ENCODE results near the gene ASIC4. TPM values are rescaled to one million over a fixed set of nuclear protein-coding genes. Genes with fewer than 3 reads are reported as not detected.

ASIC4 gene
- total RNA-seq, 1 experiment from 2014 or later = 2.1 TPM

GRCh38 chr2:219560037-219560892 is 46.0 kb downstream of the ASIC4 start:
- BruUV-seq (replicated peaks) = no TSS peak
- H3K27ac ChIP-seq (ENCODE audit: low read depth, low read length) = no peak overlapping the region
- intact Hi-C loops (cut with micrococcal nuclease) = no loop called here
- ChIA-PET RAD21 (ENCODE audit: low non-redundant PET in 1 of 2, low total read pairs in 2 of 2, uncharacterized antibody in 2 of 2, unreplicated experiment in 2 of 2) (no interaction called here), CTCF (interaction anchor here (0.6 to 2.6 kb wide), 12 partner anchors 9 to 1250 kb away, joined by 3 to 16 read pairs (median 4); partner anchors contain the start of genes INHA, OBSL1 and STK11IP), POLR2A (interaction anchor here (1.6 kb wide), 1 partner anchor 17 kb away, joined by 4 read pairs; the partner anchor contains the start of genes CHPF and TMEM198)
- no peaks in the 10 kb centered on the region for H3K9me2 ChIP-seq (ENCODE audit: insufficient read depth)
- H2AFZ ChIP-seq (ENCODE audit: low read depth, low read length, poor library complexity, severe bottlenecking) = no peak overlapping the region
- ATAC-seq (peak; percentile 70), DNase-seq (ENCODE audit: low read depth, low spot score) (no peak)
- H3K9ac ChIP-seq (ENCODE audit: low read length) = no peak overlapping the region
- no peaks in the 10 kb centered on the region for H3K36me3 ChIP-seq (ENCODE audit: control insufficient read depth in 1 of 2, insufficient read depth in 2 of 2, low read length in 2 of 2)
- no peaks in the 10 kb centered on the region for H3K9me3 ChIP-seq (ENCODE audit: control insufficient read depth in 1 of 2, insufficient read depth in 1 of 2, low read depth in 1 of 2, low read length in 2 of 2)
- peaks cover 0 to 4% of the 10 kb centered on the region in 2 experiments; a peak in 1 of 4 replicates for H3K4me1 ChIP-seq (ENCODE audit: control insufficient read depth in 1 of 2, insufficient read depth in 2 of 2, low read length in 2 of 2)
- H3K4me3 ChIP-seq (replicated peaks in 1 of 2; ENCODE audit: low read depth in 1 of 2, low read length in 2 of 2) = no peak overlapping the region
- H4K20me1 ChIP-seq (ENCODE audit: insufficient read depth) = no peaks in the 10 kb centered on the region
- no peak for TF ChIP-seq POLR2A (IDR thresholded peaks at IDR 0.05; ENCODE audit: borderline replicate concordance, extremely low read depth, insufficient read depth, insufficient read length)
- TF ChIP-seq, protein P1, sequence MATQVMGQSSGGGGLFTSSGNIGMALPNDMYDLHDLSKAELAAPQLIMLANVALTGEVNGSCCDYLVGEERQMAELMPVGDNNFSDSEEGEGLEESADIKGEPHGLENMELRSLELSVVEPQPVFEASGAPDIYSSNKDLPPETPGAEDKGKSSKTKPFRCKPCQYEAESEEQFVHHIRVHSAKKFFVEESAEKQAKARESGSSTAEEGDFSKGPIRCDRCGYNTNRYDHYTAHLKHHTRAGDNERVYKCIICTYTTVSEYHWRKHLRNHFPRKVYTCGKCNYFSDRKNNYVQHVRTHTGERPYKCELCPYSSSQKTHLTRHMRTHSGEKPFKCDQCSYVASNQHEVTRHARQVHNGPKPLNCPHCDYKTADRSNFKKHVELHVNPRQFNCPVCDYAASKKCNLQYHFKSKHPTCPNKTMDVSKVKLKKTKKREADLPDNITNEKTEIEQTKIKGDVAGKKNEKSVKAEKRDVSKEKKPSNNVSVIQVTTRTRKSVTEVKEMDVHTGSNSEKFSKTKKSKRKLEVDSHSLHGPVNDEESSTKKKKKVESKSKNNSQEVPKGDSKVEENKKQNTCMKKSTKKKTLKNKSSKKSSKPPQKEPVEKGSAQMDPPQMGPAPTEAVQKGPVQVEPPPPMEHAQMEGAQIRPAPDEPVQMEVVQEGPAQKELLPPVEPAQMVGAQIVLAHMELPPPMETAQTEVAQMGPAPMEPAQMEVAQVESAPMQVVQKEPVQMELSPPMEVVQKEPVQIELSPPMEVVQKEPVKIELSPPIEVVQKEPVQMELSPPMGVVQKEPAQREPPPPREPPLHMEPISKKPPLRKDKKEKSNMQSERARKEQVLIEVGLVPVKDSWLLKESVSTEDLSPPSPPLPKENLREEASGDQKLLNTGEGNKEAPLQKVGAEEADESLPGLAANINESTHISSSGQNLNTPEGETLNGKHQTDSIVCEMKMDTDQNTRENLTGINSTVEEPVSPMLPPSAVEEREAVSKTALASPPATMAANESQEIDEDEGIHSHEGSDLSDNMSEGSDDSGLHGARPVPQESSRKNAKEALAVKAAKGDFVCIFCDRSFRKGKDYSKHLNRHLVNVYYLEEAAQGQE (IDR thresholded peaks at IDR 0.05; ENCODE audit: low read depth) = no peak
- TF ChIP-seq, protein P2, sequence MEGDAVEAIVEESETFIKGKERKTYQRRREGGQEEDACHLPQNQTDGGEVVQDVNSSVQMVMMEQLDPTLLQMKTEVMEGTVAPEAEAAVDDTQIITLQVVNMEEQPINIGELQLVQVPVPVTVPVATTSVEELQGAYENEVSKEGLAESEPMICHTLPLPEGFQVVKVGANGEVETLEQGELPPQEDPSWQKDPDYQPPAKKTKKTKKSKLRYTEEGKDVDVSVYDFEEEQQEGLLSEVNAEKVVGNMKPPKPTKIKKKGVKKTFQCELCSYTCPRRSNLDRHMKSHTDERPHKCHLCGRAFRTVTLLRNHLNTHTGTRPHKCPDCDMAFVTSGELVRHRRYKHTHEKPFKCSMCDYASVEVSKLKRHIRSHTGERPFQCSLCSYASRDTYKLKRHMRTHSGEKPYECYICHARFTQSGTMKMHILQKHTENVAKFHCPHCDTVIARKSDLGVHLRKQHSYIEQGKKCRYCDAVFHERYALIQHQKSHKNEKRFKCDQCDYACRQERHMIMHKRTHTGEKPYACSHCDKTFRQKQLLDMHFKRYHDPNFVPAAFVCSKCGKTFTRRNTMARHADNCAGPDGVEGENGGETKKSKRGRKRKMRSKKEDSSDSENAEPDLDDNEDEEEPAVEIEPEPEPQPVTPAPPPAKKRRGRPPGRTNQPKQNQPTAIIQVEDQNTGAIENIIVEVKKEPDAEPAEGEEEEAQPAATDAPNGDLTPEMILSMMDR (IDR thresholded peaks at IDR 0.05 in 2 of 3, conservative IDR thresholded peaks at IDR 0.05 in 1 of 3; ENCODE audit: borderline replicate concordance in 1 of 3, insufficient read depth in 1 of 3, low read depth in 2 of 3, low read length in 2 of 3) = peak in 2 of 3 experiments; percentile 68 to 69; a peak in 5 of 6 replicates
- no peak for TF ChIP-seq ZBTB33 (IDR thresholded peaks at IDR 0.05; ENCODE audit: extremely low read depth, insufficient replicate concordance, low read length)
- H3K27me3 ChIP-seq (ENCODE audit: insufficient read depth, low read length) = no peaks in the 10 kb centered on the region
- H3K79me2 ChIP-seq (ENCODE audit: insufficient read depth, low read length) = no peaks in the 10 kb centered on the region
- H3K4me2 ChIP-seq (ENCODE audit: low read length) = no peak overlapping the region
